PC-9 (cell line): Measurements from ENCODE around the gene SOX13.

ENCODE experiments used
- EZH2 ChIP-seq: fragments of 200-600 bp; sonication (generic); IDR thresholded peaks from 2 replicates; pipeline ENCODE4 v1.8.0; 2017; ENCODE audit warnings: antibody characterized with exemption, low read depth
- TF ChIP-seq, protein P1 (sequence below): fragments of 200-600 bp; sonication (generic); conservative IDR thresholded peaks from 2 replicates; pipeline ENCODE4 v1.6.1; 2017; ENCODE audit warnings: mixed run types, antibody characterized with exemption, mild to moderate bottlenecking, moderate library complexity

DNA sequence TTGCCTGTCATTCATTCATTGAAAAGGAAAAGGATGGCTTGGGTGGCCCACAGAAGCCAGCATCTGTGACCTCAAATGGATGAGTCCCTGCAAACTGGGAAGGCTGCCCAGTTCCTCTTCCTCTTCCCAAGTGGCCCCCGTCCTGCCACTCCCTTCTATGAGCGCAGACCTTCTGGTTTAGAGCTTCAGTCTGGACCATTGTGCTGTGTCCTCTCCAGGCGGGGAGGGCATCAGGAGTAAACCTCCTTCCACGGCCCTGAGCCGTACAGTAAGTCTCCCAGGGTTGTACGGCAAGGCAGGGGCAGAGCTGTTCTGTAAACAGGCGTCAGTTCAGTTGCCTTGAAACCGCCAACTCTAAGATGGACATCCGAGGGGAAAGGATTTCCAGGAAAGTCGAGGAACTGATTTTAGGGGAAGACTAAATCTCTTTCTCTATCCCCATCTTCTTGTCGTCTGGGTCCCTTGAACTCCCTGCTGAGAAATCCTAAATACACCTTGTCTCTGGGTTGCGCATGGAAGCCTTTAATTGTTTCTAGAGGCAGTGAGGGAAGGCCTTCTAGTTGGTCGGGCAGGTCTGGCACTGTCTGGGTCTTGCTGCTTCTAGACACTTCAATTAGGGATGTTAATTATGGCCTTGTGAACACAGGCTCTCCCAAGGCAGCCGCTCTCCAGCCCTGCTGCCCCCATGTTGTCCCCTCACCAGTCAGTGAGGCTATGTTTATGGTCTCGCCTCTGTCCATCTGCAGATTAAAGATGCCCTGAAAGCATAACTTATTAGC lies 22.1 kb downstream of the SOX13 start:
- TF ChIP-seq EZH2: no peak
- TF ChIP-seq, protein P1, sequence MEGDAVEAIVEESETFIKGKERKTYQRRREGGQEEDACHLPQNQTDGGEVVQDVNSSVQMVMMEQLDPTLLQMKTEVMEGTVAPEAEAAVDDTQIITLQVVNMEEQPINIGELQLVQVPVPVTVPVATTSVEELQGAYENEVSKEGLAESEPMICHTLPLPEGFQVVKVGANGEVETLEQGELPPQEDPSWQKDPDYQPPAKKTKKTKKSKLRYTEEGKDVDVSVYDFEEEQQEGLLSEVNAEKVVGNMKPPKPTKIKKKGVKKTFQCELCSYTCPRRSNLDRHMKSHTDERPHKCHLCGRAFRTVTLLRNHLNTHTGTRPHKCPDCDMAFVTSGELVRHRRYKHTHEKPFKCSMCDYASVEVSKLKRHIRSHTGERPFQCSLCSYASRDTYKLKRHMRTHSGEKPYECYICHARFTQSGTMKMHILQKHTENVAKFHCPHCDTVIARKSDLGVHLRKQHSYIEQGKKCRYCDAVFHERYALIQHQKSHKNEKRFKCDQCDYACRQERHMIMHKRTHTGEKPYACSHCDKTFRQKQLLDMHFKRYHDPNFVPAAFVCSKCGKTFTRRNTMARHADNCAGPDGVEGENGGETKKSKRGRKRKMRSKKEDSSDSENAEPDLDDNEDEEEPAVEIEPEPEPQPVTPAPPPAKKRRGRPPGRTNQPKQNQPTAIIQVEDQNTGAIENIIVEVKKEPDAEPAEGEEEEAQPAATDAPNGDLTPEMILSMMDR: no peak
